Cardiac septum (tissue), 1 donor: ENCODE measurements around the gene OBP2A. TPM values are rescaled to one million over a fixed set of nuclear protein-coding genes. Genes with fewer than 3 reads are reported as not detected.
A peak's percentile ranks its signal among the peaks of the same experiment; 100 is the strongest.

Experiments used
- DNase-seq: peaks from one replicate; pipeline ENCODE4 v3.0.0-alpha.2; 2020; ENCODE audit warnings: low spot score
- intact Hi-C: fragments of 100-400 bp; cut with DNase I; formaldehyde crosslinking; loops from one replicate; pipeline ENCODE4 v1.14.0; 2022
- total RNA-seq: library from RNA; stranded (reverse); fragmentation: NEBNext Ultra II Directional; extraction: Animal tissue kit (Norgen Biotek cat#: 25700); gene quantifications from one replicate; pipeline ENCODE4 v1.2.1, GENCODE V29; 2021
- donor health status: DM: no; HTN: no; CAD: no.

OBP2A gene
- total RNA-seq, 1 donor from 2014 or later, result not detected

GRCh38 chr9:135587658-135588057 is 41.7 kb downstream of the OBP2A start:
- DNase-seq, result no peak
- intact Hi-C loops, result no loop called here

DNA sequence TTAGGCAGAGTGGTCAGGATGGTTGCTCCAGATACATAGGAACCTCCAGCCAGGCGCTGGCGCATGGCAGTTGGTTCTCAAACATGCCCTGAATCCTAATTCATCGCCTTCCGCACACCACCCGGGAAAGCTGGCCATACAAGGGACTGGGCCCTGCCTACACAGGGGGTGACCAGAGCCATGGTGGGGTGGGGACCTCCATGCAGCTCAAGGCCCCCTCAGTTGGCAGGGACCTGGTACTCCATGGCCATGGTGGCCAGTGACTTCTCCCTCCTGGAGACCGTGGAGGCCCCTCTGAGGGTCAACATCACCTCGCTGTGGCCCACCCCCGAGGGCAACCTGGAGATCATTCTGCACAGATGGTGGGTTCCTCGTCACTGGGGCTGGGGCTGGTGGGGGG is 42.4 kb downstream of the OBP2A start:
- intact Hi-C loops, result no loop called here
- DNase-seq, result peak; percentile 64

DNA sequence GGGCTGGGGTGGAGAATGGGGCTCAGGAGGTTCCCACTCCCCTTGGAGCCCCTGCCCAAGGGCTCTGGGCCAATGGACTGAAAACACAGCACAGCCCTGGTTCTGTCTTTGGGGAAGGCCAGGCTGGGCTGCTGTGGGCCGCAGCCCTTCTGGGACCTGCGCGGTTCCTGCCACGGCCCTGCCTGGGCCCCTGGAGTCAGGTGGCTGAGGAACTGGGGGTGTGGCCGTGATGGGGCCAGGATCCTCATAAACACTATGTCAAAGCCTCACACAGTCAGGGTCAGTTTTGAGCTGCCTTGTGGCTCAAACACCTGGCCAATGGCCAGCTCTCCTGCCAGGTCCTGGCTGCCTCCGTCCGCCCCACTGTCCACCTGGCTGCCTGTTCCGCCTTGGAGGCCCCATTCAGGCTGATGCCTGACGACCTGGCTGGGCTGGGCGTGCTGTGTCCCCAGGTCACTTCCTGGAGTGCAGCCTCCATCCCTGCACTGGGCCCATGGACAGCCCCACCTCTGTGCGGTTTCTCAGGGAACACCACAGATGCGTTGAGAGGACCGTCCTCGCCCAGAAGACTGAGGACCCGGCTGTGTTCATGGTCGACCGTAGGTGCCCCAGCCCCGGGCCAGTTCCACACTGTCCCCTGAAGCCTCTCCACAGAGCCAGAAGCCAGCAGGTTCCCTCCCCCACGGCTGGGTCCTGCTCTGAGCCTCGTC is 43.1 kb downstream of the OBP2A start:
- intact Hi-C loops, result no loop called here
- no peak for DNase-seq

GRCh38 chr9:135589596-135590485 is 43.9 kb downstream of the OBP2A start:
- DNase-seq, result no peak
- intact Hi-C loops, result no loop called here

DNA sequence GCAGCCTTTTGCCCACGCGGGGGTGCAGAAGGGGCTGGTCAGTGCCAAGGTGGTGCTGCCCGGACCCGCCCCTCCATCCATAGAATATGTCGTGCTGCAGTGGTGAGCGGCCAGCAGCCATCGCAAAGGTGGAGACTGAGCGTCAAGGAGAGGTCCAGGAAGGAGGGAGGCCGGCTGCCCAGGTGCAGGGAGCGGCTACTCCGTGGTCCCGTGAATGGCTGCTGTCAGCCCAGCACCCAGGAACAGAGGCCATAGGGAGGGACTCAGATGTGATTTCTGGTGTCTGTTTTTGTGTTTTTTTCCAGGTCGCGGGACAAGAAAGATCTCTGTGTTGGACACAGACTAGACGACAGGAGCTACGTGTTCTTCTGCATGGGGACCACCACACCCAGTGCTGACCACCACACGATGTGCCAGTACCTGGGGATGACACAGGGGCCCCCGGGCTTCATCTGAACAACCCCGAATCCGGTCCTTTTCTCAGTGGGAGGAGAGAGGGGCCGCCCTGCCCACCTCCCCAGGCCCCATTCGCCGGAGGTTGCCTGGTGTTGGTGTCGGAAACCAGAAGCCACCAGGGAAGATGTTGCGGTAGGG is 44.7 kb downstream of the OBP2A start:
- DNase-seq, result peak; percentile 53
- intact Hi-C loops, result no loop called here

DNA sequence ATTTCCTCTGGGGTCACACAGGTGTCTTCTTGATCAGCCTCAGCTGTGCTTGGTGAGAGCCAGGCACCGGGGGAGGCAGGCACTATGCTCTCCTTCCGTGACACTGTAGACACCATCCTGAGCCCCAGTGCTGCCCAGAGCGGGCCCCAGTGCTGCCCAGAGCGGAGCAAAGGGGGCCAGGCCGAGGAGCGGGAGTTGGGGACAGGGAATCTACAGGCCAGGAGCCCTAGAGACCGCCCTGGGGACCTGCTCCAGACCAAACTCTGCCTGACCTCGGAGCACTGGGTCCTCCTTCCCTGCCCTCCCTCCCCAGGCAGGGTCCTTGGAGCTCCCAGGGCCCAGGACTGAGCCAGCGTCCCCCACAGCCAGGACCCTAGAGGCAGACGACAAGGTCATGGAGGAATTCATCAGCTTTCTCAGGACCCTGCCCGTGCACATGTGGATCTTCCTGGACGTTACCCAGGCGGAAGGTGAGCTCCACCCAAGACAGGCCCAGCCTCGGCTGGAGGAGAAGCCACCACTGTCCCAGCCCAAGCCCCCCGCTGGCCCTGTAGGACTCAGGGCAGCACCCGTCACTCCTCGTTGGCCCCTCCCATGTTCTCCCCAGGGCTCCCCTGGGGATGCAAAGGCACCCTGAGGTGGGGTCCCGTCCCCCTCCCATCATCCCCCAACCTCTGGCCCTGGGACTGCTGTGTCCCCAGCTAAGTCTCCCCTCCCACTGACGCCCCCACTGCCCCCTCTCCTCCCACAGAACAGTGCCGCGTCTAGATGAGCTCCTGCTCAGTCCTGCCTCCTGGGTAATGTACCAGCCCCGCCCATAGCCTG is 45.8 kb downstream of the OBP2A start:
- intact Hi-C loops, result no loop called here
- peak; percentile 65 for DNase-seq

- intact Hi-C loops, result no loop called here
- no peak for DNase-seq
These were observed 46.3 kb downstream of the OBP2A start for GRCh38 chr9:135592331-135592590.

DNA sequence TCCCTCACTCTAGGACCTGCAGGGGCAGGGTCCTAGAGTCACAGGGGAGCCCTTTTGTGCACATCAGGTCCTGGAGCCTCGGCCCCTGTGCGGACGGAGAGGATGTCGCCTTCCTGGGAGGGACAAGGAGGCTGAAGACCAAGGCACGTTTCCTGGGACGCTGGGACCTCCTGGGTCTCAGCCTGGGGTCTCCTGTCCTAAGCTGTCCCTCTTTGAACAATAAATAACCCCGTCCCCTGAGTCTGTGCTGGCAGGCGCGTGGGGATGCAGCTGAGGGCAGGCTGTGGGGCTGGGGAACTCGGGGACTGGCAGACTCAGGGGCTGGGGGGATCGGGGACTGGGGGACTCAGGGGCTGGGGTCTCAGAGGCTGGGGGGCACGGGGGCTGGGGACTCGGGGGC is 46.7 kb downstream of the OBP2A start:
- DNase-seq, result peak; percentile 56
- intact Hi-C loops, result no loop called here

DNA sequence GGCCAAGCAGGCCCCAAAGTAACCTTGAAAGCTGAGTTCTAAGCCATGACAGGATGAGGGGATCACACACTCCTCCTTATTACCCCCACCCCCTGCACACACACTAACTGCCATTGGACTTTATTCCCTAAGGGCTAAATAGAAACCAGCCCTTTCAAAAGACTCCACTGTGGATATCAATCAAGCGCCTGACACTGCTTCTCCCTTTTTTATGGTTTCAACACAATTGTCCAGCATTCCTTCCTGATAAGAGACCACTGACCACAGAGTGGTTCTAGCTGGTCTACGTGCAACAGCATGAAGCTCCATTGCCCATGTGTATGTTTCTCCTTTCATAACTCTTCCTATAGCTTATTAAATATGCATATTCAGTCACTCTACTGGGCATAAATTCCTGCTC is 50.3 kb downstream of the OBP2A start:
- intact Hi-C loops, result no loop called here
- no peak for DNase-seq

Other genes with a start within 250 kb of the OBP2A start
- gene PPP1R26, start 66.3 kb upstream of the OBP2A start, total RNA-seq, result 26.3 TPM
- 37.2 TPM for gene MRPS2, start 45.4 kb upstream of the OBP2A start, total RNA-seq
- gene LCN1, start 24.7 kb upstream of the OBP2A start, total RNA-seq, result not detected
- not detected for gene PAEP, start 15.6 kb downstream of the OBP2A start, total RNA-seq
- not detected for gene GLT6D1, start 93.4 kb downstream of the OBP2A start, total RNA-seq
- not detected for gene LCN9, start 117.2 kb downstream of the OBP2A start, total RNA-seq
- not detected for gene SOHLH1, start 153.4 kb downstream of the OBP2A start, total RNA-seq
- 1.2 TPM for gene KCNT1, start 156.1 kb downstream of the OBP2A start, total RNA-seq